ENCODE data around the gene SEC14L2.

SEC14L2 gene

DNA sequence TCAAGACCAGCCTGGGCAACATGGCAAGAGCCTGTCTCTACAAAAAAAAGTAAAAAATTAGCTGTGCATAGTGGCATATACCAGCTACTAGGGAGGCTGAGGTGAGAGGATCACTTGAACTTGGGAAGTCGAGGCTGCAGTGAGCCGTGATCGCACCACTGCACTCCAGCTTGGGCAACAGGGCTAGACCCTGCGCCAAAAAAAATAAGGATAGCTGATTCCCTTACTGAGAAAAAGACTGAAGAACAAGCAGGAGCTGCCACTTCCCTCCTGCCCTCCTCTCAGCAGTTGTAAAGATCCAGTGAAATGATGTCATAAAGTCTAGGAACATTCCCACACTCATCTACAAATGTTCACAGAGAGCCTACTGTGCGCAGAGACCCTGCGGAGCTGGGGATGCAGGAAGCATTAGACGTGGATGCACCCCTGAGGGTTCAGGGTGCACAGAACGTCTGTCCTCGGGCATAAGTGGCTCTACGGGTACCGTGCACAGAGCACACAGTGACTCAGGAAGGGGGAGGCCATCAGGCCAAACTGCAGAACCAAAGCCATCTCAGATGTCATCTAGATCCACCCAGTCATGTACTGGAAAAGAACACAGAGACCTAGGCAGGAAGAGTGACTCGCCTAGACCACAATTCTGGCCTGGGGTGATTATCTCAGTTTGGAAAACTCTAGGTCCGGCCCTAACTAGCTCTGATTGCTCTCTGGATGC lies 11.7 kb downstream of the SEC14L2 start:
- DNase-seq = no peak

GRCh38 chr22:30411780-30412179 lies 15.0 kb downstream of the SEC14L2 start:
- DNase-seq = no peak

DNA sequence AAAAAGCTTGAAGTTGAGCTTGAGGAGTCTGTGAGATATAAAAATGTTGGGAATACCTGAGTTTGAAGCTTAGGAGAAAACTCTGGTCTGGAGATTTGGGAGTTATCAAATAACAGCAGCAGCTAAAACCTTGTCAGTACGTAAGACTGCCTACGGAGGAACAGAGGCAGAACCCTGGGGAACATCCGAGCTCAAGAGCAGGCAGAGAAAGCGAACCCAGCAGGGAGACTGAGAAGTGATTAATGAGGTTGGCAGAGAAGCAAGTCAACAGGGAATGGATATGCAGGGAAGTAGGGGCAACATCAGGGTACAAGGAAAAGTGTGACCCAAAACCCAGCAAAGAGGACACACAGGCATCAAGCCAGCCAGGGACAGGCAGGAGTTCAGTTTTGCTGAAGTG lies 16.2 kb downstream of the SEC14L2 start:
- no peak for DNase-seq

DNA sequence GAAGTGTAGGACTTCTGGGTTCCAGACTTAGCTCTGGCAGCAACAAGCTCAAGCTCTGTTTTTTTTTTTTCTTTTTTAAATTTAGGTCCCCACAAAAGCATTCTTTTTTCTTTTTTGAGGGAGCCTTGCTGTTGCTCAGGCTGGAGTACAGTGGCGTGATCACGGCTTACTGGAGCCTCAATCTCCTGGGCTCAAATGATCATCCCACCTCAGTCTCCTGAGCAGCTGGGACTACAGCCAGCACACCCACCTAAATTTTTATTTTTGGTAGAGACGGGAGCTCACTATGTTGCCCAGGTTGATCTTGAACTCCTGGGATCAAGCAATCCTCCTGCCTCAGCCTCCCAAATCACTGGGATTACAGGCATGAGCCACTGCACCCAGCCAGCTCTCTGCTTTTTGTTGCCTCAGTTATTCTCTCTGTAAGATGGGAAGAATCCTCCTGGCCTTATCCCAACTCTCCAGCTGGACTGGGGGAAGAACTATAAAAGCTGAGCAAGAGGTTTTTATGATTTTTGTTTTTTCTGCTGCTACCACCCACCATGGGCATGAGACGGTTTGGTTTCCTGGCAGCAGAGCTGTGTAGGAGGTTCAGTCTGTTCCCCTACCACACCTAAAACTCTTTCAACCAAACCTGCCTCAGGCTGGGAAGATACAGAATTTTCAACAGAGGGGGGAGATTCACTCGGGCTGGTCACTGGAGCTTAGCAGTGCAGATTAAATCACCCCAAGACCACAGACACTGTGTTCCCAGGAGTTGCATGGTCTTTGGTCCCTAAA lies 17.1 kb downstream of the SEC14L2 start:
- DNase-seq = no peak

DNA sequence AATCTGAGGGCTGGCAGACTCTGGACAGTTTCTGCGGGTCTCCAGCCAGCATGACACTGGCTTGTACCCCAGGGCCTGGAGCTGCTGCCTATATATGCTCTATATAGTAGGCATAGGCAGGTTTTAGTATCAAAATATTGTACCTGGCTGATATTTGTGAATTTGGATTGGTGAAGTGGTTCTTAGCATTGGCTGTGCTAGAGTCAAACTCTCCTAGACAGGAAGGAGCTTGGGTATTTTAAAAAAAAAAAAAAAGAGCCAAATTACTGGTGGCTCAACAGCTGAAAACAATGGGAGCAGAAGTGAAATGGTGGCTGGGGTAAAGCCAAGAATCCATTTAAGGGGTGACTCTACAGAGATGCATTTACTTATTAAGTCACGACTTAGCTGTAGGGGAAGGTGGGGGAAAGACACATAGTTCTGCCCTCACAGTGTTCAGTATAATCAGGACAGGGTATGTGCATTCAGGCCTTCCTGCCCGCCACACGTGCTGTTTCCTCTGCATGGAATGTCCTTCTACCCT lies 17.8 kb downstream of the SEC14L2 start:
- DNase-seq = no peak

GRCh38 chr22:30416403-30416802 lies 19.6 kb downstream of the SEC14L2 start:
- no peak for DNase-seq

DNA sequence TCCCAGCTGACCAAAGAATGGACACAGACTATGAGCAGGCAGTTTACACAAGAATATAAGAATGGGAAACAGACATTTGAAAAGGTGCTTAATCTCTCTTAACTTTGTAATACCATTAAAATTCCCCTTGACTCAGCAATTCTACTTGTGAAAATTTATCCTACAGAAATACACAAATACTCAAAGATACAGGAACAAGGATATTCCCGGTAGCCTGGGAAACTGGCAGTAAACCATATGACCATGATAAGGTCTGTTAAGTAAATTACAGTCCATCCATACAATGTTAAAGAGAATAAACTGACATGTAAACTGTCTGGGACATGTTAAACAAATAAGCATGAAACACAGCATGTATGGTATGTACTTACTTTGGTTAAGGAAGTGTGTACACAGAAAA lies 20.0 kb downstream of the SEC14L2 start:
- DNase-seq = no peak

- DNase-seq = no peak
Measured at GRCh38 chr22:30420347-30421125, 23.7 kb downstream of the SEC14L2 start.

DNA sequence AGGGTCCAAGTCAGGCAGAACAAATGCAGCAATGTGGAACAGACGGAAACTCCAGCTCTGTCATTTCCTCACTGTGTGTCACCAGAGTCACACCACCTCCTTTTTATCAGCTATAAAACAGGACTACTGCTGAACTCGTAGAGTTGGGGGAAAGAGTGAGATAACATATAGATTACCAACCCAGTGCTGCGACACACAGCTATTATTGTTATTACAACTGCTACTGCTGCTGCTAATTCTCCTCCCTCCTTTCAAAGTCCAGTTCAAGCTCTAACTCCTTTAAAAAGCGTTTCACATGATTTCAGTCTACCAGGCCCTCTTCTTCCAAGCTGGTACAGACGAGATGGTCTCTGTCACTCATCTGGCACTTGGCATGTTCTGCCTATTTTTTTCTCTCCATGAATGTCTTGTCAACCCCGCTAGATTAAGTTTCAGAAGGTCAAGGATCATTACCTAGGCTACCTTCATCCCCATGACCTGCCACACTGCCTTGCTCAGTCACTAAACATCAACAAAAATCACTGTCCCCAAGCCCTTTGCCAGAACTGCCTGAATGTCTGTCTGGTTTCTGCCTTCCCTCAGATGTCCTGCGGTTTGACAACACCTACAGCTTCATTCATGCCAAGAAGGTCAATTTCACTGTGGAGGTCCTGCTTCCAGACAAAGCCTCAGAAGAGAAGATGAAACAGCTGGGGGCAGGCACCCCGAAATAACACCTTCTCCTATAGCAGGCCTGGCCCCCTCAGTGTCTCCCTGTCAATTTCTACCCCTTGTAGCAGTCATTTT lies 25.1 kb downstream of the SEC14L2 start:
- no peak for DNase-seq

GRCh38 chr22:30422481-30423300 lies 25.9 kb downstream of the SEC14L2 start:
- DNase-seq = no peak

DNA sequence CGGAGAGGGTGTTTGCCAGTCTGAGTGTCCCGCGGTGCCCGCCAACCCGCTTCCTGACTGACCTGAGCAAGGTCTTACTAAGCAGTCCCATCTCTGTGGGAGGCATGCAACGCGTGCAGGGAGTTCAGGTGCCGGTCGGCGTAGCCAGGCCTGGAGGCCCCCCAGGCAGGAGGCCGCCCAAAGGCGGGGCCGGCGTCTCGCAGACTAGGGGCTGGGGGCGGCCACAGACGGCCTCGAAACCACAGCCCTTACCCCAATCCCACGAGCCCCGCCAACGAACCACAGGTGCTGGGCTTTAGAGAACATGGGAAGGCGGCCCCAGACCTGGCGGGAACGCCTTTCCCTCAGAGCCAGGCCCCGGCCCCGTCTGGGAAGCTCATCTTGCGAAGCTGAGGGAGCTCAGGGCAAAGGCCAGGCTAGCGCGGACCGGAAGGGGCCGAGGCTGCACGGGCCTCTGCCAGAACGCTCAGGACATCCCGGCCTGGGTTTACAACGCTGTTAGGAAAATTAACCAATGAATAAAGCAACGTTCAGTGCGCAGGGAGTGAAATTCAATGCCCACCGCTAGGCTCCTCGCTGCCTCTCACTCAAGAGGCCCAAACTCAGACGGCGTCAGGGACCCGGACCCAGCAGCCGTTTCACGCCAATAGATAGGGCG lies 26.6 kb downstream of the SEC14L2 start:
- DNase-seq = peak; percentile 22

GRCh38 chr22:30423959-30424533 lies 27.2 kb downstream of the SEC14L2 start:
- DNase-seq = peak; percentile 95

GRCh38 chr22:30424534-30425326 lies 27.9 kb downstream of the SEC14L2 start:
- no peak for DNase-seq

DNA sequence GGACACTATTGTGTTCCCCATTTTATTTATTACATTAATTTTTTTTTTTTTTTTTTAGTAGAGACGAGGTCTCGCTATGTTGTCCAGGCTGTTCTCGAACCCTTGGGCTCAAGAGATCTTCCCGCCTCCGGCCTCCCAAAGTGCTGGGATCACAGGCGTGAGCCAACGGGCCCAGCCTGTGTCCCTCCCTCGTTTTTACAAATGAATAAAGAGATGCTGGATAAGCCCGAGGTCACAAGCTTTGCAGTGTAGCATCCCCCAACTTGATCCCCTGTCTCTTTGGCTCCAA lies 28.5 kb downstream of the SEC14L2 start:
- DNase-seq = no peak

DNA sequence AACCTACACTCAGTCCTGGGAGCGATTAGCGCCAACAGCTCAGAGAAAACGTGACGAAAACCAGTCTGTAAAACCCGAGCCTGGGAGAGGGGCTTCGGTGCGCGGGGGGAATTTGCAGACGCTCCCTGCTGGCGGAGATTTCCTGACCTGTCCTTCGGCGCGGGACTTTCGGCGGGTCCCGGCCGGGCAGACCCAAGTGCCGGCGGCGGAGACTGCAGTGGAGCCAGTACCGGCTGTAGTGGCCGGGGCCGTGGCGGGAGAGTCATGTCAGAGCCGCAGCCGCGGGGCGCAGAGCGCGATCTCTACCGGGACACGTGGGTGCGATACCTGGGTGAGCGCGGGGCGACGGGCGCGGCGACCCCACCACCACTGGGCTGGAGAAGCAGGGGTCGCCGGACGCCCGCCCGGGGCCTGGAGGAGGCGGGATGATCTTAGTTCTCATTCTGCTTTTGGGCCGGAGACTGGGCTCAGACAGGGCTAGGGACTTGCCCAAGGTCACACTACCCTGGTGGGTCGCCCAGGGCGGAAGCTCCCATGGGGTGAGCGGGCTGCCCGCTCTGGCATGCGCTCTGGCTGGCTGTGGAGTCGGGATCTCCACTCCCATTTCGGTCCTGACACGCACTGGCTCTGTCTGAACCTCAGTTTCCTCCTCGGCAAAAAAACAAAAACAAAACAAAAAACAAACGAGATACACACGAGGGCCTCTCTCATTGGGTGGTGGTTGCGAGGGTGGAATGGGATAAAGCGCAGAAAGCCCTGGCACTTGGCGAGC lies 29.0 kb downstream of the SEC14L2 start, which contains the start of gene MTFP1:
MTFP1 (plus strand) TSS at position 153 of the 772 bp plus-strand sequence; CDS start at position 265, 112 bp downstream.
- peak; percentile 40 for DNase-seq

GRCh38 chr22:30426388-30427353 lies 29.9 kb downstream of the SEC14L2 start:
- DNase-seq = peak; percentile 80

DNA sequence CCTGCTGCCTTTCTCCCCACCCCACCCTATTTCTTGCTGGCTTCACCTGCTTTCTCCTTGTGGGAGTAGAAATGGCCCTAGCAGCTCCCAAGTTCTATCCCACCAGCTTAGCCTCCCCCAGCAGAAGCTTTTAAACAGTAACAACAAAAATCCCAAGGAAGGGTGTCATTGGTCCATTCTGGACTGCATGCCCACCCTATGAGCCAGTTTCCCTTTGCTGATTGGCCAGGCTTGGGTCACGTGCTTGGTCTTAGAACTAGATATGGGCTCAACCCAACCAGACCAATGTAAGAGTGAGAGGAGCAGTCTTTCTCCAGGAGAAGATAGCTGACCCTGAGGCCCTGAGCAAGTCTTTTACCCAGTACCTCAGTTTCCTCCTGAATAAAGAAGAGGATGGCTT lies 31.1 kb downstream of the SEC14L2 start:
- no peak for DNase-seq

DNA sequence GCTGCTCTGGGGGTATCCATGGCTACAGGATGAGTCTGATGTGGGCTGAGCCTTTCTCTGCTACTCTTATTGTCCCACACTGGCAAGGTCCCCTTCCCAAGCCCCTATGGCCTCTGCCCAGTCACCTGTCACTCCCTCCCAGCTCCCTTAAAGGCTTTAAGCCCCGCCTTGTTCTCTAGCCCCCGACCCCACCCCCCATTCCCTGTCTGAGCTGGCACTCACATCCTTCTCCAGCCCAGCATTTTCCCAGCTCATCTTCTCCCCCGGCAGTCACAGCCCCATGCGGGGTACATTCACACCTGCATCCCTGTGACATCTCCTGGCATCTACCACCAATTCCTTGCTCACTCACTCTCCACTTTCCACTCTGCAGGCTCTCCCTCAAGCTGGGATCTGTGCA lies 33.1 kb downstream of the SEC14L2 start:
- DNase-seq = no peak

Data from activated T-cell treated with anti-CD3 and anti-CD28 coated beads for 4 hours (primary cell).